HepG2 (cell line): ENCODE results near the gene RBCK1. TPM values are rescaled to one million over a fixed set of nuclear protein-coding genes. Genes with fewer than 3 reads are reported as not detected.

Source experiments
- ARID2 ChIP-seq: sonication (generic); formaldehyde crosslinking; IDR thresholded peaks from 2 replicates; pipeline ENCODE4 v1.8.1; 2022; ENCODE audit warnings: mild to moderate bottlenecking, missing genetic modification reagents, borderline replicate concordance
- ATAD3A ChIP-seq: sonication (generic); formaldehyde crosslinking; IDR thresholded peaks from 2 replicates; pipeline ENCODE4 v1.4.0; 2020; ENCODE audit warnings: missing genetic modification reagents
- IRF2 ChIP-seq: IDR thresholded peaks from 2 replicates; pipeline ENCODE4 v1.6.1; 2018; ENCODE audit warnings: missing genetic modification reagents, missing compliant biosample characterization
- KAT7 ChIP-seq: IDR thresholded peaks from 2 replicates; pipeline ENCODE4 v1.6.1; 2018; ENCODE audit warnings: borderline replicate concordance, missing compliant biosample characterization
- MAFF ChIP-seq: IDR thresholded peaks from 2 replicates; pipeline ENCODE4 v1.6.1; 2011; ENCODE audit warnings: low read depth, low read length, improper control_type of control experiment
- NRL ChIP-seq: sonication (generic); formaldehyde crosslinking; IDR thresholded peaks from 2 replicates; pipeline ENCODE4 v1.5.0; 2020; ENCODE audit warnings: missing genetic modification reagents, mild to moderate bottlenecking, moderate library complexity, borderline replicate concordance
- PHF21A ChIP-seq: sonication (generic); formaldehyde crosslinking; IDR thresholded peaks from 2 replicates; pipeline ENCODE4 v1.5.0; 2020; ENCODE audit warnings: mild to moderate bottlenecking, missing genetic modification reagents
- RNF2 ChIP-seq: fragments of 450-650 bp; conservative IDR thresholded peaks from 2 replicates; pipeline ENCODE4 v1.6.1; 2016; ENCODE audit warnings: low read depth
- SMAD1 ChIP-seq: sonication (generic); formaldehyde crosslinking; IDR thresholded peaks from 2 replicates; pipeline ENCODE4 v1.4.0; 2020; ENCODE audit warnings: missing genetic modification reagents, low read depth, mild to moderate bottlenecking, borderline replicate concordance
- THAP11 ChIP-seq: IDR thresholded peaks from 2 replicates; pipeline ENCODE4 v1.6.1; 2016; ENCODE audit warnings: missing biosample characterization, missing genetic modification reagents
- ZMAT3 ChIP-seq: sonication (generic); formaldehyde crosslinking; conservative IDR thresholded peaks from 2 replicates; pipeline ENCODE4 v1.7.0; 2021; ENCODE audit warnings: missing genetic modification reagents
- ZNF326 ChIP-seq: sonication (generic); formaldehyde crosslinking; IDR thresholded peaks from 2 replicates; pipeline ENCODE4 v1.4.0; 2020; ENCODE audit warnings: missing genetic modification reagents, borderline replicate concordance
- ZNF670 ChIP-seq: sonication (generic); formaldehyde crosslinking; IDR thresholded peaks from 2 replicates; pipeline ENCODE4 v1.8.0; 2022; ENCODE audit warnings: mild to moderate bottlenecking, missing genetic modification reagents, borderline replicate concordance
- ZNF776 ChIP-seq: sonication (generic); formaldehyde crosslinking; IDR thresholded peaks from 2 replicates; pipeline ENCODE4 v1.4.0; 2020; ENCODE audit warnings: mild to moderate bottlenecking, missing genetic modification reagents
- ZNF891 ChIP-seq: sonication (generic); formaldehyde crosslinking; IDR thresholded peaks from 2 replicates; pipeline ENCODE4 v1.5.0; 2020; ENCODE audit warnings: mild to moderate bottlenecking, missing genetic modification reagents
- polyA plus RNA-seq, 8 experiments: library from polyadenylated mRNA; depleted of rRNA in 3 of 8; stranded (reverse) in 7 of 8; unstranded in 1 of 8; fragments of >200 nt; fragmentation: Illumina TruSeq in 4 of 8; extraction: Trizol in 4 of 8; gene quantifications; 2 replicates each; pipeline versions ENCODE4 v1.2.1 to v1.2.3, GENCODE V29; 2011 to 2016; ENCODE audit warnings: low read depth in 4 of 8, missing spikeins in 1 of 8, mixed read lengths in 1 of 8; ENCODE audit not compliant: insufficient read depth in 1 of 8
- total RNA-seq, 5 experiments: library from RNA; depleted of rRNA; stranded (reverse); fragments of >200 nt; fragmentation: Illumina TruSeq; extraction: Trizol; gene quantifications; 2 replicates each; pipeline ENCODE4 v1.2.3, GENCODE V29; 2016; ENCODE audit warnings: low read depth in 1 of 5
- TF ChIP-seq, protein P1 (sequence below): sonication (generic); formaldehyde crosslinking; IDR thresholded peaks from 2 replicates; pipeline ENCODE4 v1.5.0; 2020; ENCODE audit warnings: mild to moderate bottlenecking, missing genetic modification reagents, borderline replicate concordance
- TF ChIP-seq, protein P2 (sequence below): sonication (generic); formaldehyde crosslinking; IDR thresholded peaks from 2 replicates; pipeline ENCODE4 v1.5.0; 2020; ENCODE audit warnings: missing genetic modification reagents
- TF ChIP-seq, protein P3 (sequence below): sonication (generic); formaldehyde crosslinking; IDR thresholded peaks from 2 replicates; pipeline ENCODE4 v1.9.0; 2021; ENCODE audit warnings: missing genetic modification reagents, borderline replicate concordance
- TF ChIP-seq, protein P4 (sequence below), 2 experiments: IDR thresholded peaks; 2 replicates each; pipeline ENCODE4 v1.6.1; 2011 to 2012; ENCODE audit warnings: low read length in 2 of 2, borderline replicate concordance in 1 of 2, low read depth in 1 of 2, mild to moderate bottlenecking in 1 of 2, moderate library complexity in 1 of 2

RBCK1 gene
- total and polyA plus RNA-seq, 2 of the 13 experiments (the other 11 are each of a cell fraction or from before 2014, with no cell fraction given), result 149 to 215 TPM

DNA sequence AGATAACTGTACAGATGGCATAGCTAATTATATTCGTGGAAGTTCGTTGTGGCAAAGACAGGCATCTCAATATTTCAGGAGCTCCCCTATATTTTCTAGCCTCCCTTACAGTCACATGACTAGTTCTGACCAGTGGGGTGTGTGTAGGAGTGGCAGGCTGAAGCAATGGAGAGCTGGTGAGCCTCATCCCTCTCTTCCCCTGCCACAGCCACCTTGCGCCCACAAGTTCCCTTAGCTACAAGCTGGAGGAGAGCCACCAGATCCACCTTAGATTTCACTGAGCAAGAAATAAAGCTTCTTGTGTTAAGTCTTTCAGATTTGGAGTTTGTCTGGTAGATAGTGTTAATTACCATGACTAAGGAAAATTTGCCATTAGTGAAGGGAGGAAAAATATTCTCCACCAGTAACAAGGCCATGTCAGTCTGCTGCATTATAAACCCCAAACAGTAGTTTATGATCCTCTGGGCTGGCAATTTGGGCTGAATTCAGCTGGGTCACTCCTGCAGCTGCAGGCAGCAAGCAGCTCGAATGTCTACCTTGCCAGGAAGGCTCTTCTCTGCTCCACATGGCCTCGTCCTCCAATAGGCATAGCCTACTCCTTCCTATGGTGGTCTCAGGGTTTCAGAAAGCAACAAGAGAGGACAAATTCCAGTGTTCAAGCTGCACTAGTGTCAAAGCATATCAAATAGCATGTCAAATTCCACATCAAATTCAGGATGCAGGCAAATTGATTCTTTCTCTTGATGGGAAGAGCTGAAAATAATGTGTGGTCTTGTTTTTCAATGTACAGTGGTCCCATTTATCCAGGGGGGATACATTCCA lies 7.4 kb upstream of the RBCK1 start (continued):
- TF ChIP-seq, protein P1, sequence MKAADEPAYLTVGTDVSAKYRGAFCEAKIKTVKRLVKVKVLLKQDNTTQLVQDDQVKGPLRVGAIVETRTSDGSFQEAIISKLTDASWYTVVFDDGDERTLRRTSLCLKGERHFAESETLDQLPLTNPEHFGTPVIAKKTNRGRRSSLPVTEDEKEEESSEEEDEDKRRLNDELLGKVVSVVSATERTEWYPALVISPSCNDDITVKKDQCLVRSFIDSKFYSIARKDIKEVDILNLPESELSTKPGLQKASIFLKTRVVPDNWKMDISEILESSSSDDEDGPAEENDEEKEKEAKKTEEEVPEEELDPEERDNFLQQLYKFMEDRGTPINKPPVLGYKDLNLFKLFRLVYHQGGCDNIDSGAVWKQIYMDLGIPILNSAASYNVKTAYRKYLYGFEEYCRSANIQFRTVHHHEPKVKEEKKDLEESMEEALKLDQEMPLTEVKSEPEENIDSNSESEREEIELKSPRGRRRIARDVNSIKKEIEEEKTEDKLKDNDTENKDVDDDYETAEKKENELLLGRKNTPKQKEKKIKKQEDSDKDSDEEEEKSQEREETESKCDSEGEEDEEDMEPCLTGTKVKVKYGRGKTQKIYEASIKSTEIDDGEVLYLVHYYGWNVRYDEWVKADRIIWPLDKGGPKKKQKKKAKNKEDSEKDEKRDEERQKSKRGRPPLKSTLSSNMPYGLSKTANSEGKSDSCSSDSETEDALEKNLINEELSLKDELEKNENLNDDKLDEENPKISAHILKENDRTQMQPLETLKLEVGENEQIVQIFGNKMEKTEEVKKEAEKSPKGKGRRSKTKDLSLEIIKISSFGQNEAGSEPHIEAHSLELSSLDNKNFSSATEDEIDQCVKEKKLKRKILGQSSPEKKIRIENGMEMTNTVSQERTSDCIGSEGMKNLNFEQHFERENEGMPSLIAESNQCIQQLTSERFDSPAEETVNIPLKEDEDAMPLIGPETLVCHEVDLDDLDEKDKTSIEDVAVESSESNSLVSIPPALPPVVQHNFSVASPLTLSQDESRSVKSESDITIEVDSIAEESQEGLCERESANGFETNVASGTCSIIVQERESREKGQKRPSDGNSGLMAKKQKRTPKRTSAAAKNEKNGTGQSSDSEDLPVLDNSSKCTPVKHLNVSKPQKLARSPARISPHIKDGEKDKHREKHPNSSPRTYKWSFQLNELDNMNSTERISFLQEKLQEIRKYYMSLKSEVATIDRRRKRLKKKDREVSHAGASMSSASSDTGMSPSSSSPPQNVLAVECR (CRISPR knock-in tag), result 0 out of 2 replicates have a peak, but pooled peaks have one; percentile 11
- TF ChIP-seq ZMAT3 (CRISPR knock-in tag) (peak; percentile 88), ZNF326 (CRISPR knock-in tag) (peak; percentile 53; the same call in 1 of the 2 replicates), PHF21A (CRISPR knock-in tag) (no peak), KAT7 (CRISPR knock-in tag) (peak; percentile 49; the same call in 1 of the 2 replicates), ZNF670 (CRISPR knock-in tag) (peak; percentile 67; the same call in 1 of the 2 replicates), ZNF891 (CRISPR knock-in tag) (peak; percentile 90; the same call in 1 of the 2 replicates), IRF2 (CRISPR knock-in tag) (peak; percentile 51), ZNF776 (CRISPR knock-in tag) (no peak), ATAD3A (no peak), NRL (CRISPR knock-in tag) (peak; percentile 68; the same call in 1 of the 2 replicates), MAFF (peak; percentile 47; the same call in 1 of the 2 replicates), RNF2 (no peak), THAP11 (CRISPR knock-in tag) (no peak), ARID2 (CRISPR knock-in tag) (no peak), SMAD1 (CRISPR knock-in tag) (no peak; the same call in 1 of the 2 replicates)
- TF ChIP-seq, protein P2, sequence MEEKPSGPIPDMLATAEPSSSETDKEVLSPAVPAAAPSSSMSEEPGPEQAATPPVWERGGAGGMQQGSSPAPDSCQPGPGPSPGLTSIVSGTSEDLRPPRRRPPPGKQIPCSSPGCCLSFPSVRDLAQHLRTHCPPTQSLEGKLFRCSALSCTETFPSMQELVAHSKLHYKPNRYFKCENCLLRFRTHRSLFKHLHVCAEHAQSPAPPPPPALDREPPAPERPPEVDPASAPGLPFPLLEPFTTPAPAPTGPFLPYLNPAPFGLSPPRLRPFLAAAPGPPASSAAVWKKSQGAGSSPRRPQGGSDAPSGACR (CRISPR knock-in tag), result no peak
- TF ChIP-seq, protein P3, sequence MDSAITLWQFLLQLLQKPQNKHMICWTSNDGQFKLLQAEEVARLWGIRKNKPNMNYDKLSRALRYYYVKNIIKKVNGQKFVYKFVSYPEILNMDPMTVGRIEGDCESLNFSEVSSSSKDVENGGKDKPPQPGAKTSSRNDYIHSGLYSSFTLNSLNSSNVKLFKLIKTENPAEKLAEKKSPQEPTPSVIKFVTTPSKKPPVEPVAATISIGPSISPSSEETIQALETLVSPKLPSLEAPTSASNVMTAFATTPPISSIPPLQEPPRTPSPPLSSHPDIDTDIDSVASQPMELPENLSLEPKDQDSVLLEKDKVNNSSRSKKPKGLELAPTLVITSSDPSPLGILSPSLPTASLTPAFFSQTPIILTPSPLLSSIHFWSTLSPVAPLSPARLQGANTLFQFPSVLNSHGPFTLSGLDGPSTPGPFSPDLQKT (CRISPR knock-in tag), result no peak
- TF ChIP-seq, protein P4, sequence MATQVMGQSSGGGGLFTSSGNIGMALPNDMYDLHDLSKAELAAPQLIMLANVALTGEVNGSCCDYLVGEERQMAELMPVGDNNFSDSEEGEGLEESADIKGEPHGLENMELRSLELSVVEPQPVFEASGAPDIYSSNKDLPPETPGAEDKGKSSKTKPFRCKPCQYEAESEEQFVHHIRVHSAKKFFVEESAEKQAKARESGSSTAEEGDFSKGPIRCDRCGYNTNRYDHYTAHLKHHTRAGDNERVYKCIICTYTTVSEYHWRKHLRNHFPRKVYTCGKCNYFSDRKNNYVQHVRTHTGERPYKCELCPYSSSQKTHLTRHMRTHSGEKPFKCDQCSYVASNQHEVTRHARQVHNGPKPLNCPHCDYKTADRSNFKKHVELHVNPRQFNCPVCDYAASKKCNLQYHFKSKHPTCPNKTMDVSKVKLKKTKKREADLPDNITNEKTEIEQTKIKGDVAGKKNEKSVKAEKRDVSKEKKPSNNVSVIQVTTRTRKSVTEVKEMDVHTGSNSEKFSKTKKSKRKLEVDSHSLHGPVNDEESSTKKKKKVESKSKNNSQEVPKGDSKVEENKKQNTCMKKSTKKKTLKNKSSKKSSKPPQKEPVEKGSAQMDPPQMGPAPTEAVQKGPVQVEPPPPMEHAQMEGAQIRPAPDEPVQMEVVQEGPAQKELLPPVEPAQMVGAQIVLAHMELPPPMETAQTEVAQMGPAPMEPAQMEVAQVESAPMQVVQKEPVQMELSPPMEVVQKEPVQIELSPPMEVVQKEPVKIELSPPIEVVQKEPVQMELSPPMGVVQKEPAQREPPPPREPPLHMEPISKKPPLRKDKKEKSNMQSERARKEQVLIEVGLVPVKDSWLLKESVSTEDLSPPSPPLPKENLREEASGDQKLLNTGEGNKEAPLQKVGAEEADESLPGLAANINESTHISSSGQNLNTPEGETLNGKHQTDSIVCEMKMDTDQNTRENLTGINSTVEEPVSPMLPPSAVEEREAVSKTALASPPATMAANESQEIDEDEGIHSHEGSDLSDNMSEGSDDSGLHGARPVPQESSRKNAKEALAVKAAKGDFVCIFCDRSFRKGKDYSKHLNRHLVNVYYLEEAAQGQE (IDR thresholded peaks at IDR 0.05; ENCODE audit: borderline replicate concordance in 1 of 2, low read depth in 1 of 2, low read length in 2 of 2), result no peak
